MM.1S (cell line): Measurements from ENCODE around the gene PPP1R17.

Experiments
- DNase-seq: peaks from one replicate; pipeline ENCODE4 v3.0.0-alpha.2; 2015
- H2AFZ ChIP-seq: fragments of 300-600 bp; sonication (generic); 2 replicates; pipeline ENCODE4 v1.6.0; 2016; ENCODE audit warnings: antibody characterized with exemption, low read length
- H3F3A ChIP-seq: fragments of 300-600 bp; sonication (generic); 2 replicates; pipeline ENCODE4 v1.6.1; 2016; ENCODE audit warnings: mild to moderate bottlenecking, antibody characterized with exemption, low read length, moderate library complexity, mixed read lengths; ENCODE audit not compliant: insufficient read depth
- H3K27ac ChIP-seq: fragments of 300-600 bp; sonication (generic); 2 replicates; pipeline ENCODE4 v1.5.1; 2016; ENCODE audit warnings: mild to moderate bottlenecking, low read length
- H3K27me3 ChIP-seq: fragments of 300-600 bp; sonication (generic); replicated peaks from 2 replicates; pipeline ENCODE4 v1.6.0; 2016; ENCODE audit warnings: low read length; ENCODE audit not compliant: insufficient read depth
- H3K36me3 ChIP-seq: fragments of 300-600 bp; sonication (generic); replicated peaks from 2 replicates; pipeline ENCODE4 v1.6.1; 2016; ENCODE audit warnings: mild to moderate bottlenecking, low read length, mixed read lengths; ENCODE audit not compliant: insufficient read depth
- H3K4me1 ChIP-seq: fragments of 300-600 bp; sonication (generic); 2 replicates; pipeline ENCODE4 v1.6.1; 2016; ENCODE audit warnings: low read length, mixed read lengths
- H3K4me2 ChIP-seq: fragments of 300-600 bp; sonication (generic); 2 replicates; pipeline ENCODE4 v1.6.0; 2016; ENCODE audit warnings: low read depth, low read length
- H3K4me3 ChIP-seq: fragments of 300-600 bp; sonication (generic); 2 replicates; pipeline ENCODE4 v1.5.1; 2016; ENCODE audit warnings: low read length, mixed read lengths
- H3K79me2 ChIP-seq: fragments of 300-600 bp; sonication (generic); 2 replicates; pipeline ENCODE4 v1.6.1; 2016; ENCODE audit warnings: mixed run types, low read length, mixed read lengths
- H3K9ac ChIP-seq: fragments of 300-600 bp; sonication (generic); 2 replicates; pipeline ENCODE4 v1.6.1; 2016; ENCODE audit warnings: low read length, mixed read lengths
- H3K9me2 ChIP-seq: fragments of 300-600 bp; sonication (generic); replicated peaks from 2 replicates; pipeline ENCODE4 v1.6.1; 2016; ENCODE audit warnings: mild to moderate bottlenecking, low read length, mixed read lengths; ENCODE audit not compliant: insufficient read depth
- H3K9me3 ChIP-seq: fragments of 300-600 bp; sonication (generic); replicated peaks from 2 replicates; pipeline ENCODE4 v1.6.1; 2016; ENCODE audit warnings: mild to moderate bottlenecking, low read length, mixed read lengths; ENCODE audit not compliant: insufficient read depth
- H4K20me1 ChIP-seq: fragments of 300-600 bp; sonication (generic); 2 replicates; pipeline ENCODE4 v1.6.1; 2016; ENCODE audit warnings: mild to moderate bottlenecking, low read length, moderate library complexity, mixed read lengths; ENCODE audit not compliant: insufficient read depth
- EZH2 ChIP-seq: fragments of 300-600 bp; sonication (generic); optimal IDR thresholded peaks from 2 replicates; pipeline ENCODE3; 2017; ENCODE audit warnings: low read depth, mild to moderate bottlenecking, antibody characterized with exemption, low read length, mixed read lengths
- EZH2phosphoT487 ChIP-seq: fragments of 300-600 bp; sonication (generic); IDR thresholded peaks from 2 replicates; pipeline ENCODE4 v1.6.1; 2018; ENCODE audit warnings: antibody characterized with exemption, low read length
- TF ChIP-seq, protein P1 (sequence below): fragments of 300-600 bp; sonication (generic); IDR thresholded peaks from 2 replicates; pipeline ENCODE4 v1.5.1; 2016; ENCODE audit warnings: antibody characterized with exemption, low read length, mixed read lengths

Gene PPP1R17

DNA sequence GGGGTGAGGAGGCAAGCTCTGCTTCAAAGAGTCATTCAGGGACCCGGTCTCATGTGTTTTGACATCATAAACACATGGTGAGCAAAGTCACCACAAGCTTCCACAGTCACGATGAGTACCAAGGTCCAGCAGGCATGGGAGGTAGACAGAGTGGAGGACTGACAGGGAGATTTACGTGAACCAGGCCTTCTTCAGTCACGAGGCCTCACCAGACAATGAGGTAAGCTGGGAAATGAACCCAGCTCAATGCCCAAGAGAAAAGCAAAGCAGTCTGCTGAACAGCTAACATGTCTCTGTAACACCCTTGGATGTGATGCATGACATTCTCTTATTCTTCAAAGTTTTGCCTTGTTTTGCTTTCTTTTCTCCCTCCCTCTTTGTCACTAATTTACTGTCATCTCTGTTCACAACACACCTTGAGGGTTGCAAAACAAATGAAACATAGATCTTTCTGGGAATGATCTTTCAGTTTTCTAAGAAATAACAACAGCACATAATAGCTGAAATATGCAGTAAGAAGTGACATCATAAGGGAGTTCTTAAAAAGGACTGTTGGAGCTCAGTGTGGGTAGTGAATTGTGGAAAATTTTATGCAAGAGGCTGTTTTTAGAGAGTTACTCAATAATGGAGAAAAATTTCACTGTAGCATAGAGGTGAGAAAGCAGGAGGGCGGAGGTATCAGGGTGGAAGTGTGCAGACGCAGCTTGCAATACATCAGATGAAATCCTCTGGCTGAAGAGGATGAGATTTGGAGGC is 9.0 kb downstream of the PPP1R17 start:
- no peak overlapping the region for H2AFZ ChIP-seq
- no peak overlapping the region for H3K27ac ChIP-seq
- TF ChIP-seq, protein P1, sequence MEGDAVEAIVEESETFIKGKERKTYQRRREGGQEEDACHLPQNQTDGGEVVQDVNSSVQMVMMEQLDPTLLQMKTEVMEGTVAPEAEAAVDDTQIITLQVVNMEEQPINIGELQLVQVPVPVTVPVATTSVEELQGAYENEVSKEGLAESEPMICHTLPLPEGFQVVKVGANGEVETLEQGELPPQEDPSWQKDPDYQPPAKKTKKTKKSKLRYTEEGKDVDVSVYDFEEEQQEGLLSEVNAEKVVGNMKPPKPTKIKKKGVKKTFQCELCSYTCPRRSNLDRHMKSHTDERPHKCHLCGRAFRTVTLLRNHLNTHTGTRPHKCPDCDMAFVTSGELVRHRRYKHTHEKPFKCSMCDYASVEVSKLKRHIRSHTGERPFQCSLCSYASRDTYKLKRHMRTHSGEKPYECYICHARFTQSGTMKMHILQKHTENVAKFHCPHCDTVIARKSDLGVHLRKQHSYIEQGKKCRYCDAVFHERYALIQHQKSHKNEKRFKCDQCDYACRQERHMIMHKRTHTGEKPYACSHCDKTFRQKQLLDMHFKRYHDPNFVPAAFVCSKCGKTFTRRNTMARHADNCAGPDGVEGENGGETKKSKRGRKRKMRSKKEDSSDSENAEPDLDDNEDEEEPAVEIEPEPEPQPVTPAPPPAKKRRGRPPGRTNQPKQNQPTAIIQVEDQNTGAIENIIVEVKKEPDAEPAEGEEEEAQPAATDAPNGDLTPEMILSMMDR = no peak
- TF ChIP-seq EZH2 = no peak
- no peak for TF ChIP-seq EZH2phosphoT487

DNA sequence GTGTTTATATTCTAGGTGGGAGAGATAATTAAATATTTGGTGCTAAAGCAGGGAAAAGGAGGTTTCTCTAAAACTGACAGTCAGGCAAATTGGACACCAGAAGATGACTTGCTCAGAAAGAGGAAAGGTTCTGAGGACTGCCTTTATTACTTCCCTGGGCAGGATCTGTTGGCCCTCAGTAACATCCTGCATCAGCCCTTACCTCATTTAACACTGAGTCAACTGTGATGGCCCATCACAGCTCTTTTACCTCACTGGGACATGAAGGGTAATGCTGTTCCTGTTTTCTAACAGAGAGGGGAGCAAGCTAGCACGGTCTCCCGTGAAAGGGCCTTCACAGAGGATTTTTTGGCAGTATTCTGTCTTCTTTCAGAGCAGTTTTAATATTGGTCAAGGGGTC is 12.0 kb downstream of the PPP1R17 start:
- H3K4me3 ChIP-seq = no peak overlapping the region
- H3K9me3 ChIP-seq = no peaks in the 10 kb centered on the region
- no peak for TF ChIP-seq EZH2
- no peak overlapping the region for H3K27ac ChIP-seq
- no peak overlapping the region for H3K4me2 ChIP-seq
- H3F3A ChIP-seq = no peaks in the 10 kb centered on the region
- H3K27me3 ChIP-seq = no peaks in the 10 kb centered on the region
- no peak overlapping the region for H2AFZ ChIP-seq
- H4K20me1 ChIP-seq = no peaks in the 10 kb centered on the region
- no peaks in the 10 kb centered on the region for H3K9me2 ChIP-seq
- no peaks in the 10 kb centered on the region for H3K36me3 ChIP-seq
- H3K9ac ChIP-seq = no peak overlapping the region
- no peak for DNase-seq
- H3K4me1 ChIP-seq = no peaks in the 10 kb centered on the region
- H3K79me2 ChIP-seq = no peaks in the 10 kb centered on the region

More for the DNA sequence above, 9.0 kb downstream of the PPP1R17 start:
- Histone ChIP-seq H3K9me2 (no peaks in the 10 kb centered on the region), H3K4me2 (no peak overlapping the region), H3K27me3 (no peaks in the 10 kb centered on the region), H3K9me3 (no peaks in the 10 kb centered on the region), H3K36me3 (no peaks in the 10 kb centered on the region), H3F3A (no peaks in the 10 kb centered on the region), H3K9ac (no peak overlapping the region), H4K20me1 (no peaks in the 10 kb centered on the region), H3K79me2 (no peaks in the 10 kb centered on the region), H3K4me3 (no peak overlapping the region), H3K4me1 (no peaks in the 10 kb centered on the region)
- no peak for DNase-seq

DNA sequence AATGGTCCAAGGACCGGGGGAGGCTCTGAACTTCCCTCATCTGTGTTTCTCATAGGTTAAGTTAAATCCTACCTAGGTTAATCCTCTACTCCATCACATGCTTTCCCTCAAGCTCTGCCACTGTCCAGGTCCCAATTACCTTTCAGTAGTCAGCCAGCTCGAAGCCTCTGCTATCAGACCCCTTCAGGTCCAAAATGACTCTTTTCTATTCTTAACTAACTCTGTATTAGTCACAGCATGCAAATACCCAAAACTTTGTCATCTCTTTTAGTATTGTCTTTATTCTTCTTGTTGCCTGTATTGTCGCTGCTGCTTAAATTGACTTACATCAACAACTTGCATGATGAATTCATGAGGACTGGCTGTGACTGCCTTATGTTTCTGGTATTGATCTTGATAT is 15.3 kb downstream of the PPP1R17 start:
- no peak overlapping the region for H3K4me2 ChIP-seq
- H3F3A ChIP-seq = no peaks in the 10 kb centered on the region
- no peaks in the 10 kb centered on the region for H4K20me1 ChIP-seq
- no peaks in the 10 kb centered on the region for H3K9me3 ChIP-seq
- no peaks in the 10 kb centered on the region for H3K9me2 ChIP-seq
- no peak overlapping the region for H2AFZ ChIP-seq
- no peak overlapping the region for H3K4me3 ChIP-seq
- DNase-seq = no peak
- no peaks in the 10 kb centered on the region for H3K36me3 ChIP-seq
- no peak overlapping the region for H3K9ac ChIP-seq
- TF ChIP-seq, protein P1 = no peak
- TF ChIP-seq EZH2 (no peak), EZH2phosphoT487 (no peak)
- H3K4me1 ChIP-seq = no peaks in the 10 kb centered on the region
- H3K27ac ChIP-seq = no peak overlapping the region
- H3K79me2 ChIP-seq = no peaks in the 10 kb centered on the region
- H3K27me3 ChIP-seq = no peaks in the 10 kb centered on the region

DNA sequence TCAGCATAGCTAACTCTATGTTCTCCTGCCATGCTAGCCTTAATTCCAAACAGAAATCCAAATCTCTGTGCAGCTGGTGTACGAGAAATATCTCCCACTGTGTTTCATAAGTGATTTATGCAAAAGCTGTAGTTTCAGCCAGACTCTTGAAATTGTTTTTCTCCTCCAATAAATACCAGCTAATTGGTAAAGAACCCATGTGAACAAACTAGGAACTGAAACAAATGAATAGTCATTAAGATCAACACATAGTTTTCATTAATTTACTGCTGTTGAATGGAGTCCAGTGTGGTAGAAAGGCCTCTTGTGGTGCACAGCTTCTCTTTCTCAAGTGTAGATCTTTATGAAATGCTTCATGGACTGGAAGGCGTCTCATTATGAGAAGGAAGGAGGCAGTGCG is 18.4 kb downstream of the PPP1R17 start:
- no peaks in the 10 kb centered on the region for H3K4me1 ChIP-seq
- H3K27ac ChIP-seq = no peak overlapping the region
- H3F3A ChIP-seq = no peaks in the 10 kb centered on the region
- no peak overlapping the region for H3K4me3 ChIP-seq
- H3K9ac ChIP-seq = no peak overlapping the region
- no peaks in the 10 kb centered on the region for H4K20me1 ChIP-seq
- H3K27me3 ChIP-seq = no peaks in the 10 kb centered on the region
- H3K9me2 ChIP-seq = no peaks in the 10 kb centered on the region
- H2AFZ ChIP-seq = no peak overlapping the region
- TF ChIP-seq EZH2phosphoT487 (no peak), EZH2 (no peak)
- TF ChIP-seq, protein P1 = no peak
- no peaks in the 10 kb centered on the region for H3K36me3 ChIP-seq
- H3K9me3 ChIP-seq = no peaks in the 10 kb centered on the region
- H3K4me2 ChIP-seq = no peak overlapping the region
- no peaks in the 10 kb centered on the region for H3K79me2 ChIP-seq
- DNase-seq = no peak
